Astrocyte (in vitro differentiated cells and primary cell): Measurements from ENCODE around the gene RPUSD4.

Experiments used
- EZH2 ChIP-seq: IDR thresholded peaks from 2 replicates; pipeline ENCODE4 v1.6.1; 2012; ENCODE audit warnings: mild to moderate bottlenecking, low read length, inconsistent platforms; ENCODE audit not compliant: insufficient read depth
- TF ChIP-seq, protein P1 (sequence below): IDR thresholded peaks from 2 replicates; pipeline ENCODE4 v1.5.1; 2011; ENCODE audit warnings: low read depth, mild to moderate bottlenecking, inconsistent platforms, low read length, moderate library complexity; ENCODE audit not compliant: insufficient read depth

DNA sequence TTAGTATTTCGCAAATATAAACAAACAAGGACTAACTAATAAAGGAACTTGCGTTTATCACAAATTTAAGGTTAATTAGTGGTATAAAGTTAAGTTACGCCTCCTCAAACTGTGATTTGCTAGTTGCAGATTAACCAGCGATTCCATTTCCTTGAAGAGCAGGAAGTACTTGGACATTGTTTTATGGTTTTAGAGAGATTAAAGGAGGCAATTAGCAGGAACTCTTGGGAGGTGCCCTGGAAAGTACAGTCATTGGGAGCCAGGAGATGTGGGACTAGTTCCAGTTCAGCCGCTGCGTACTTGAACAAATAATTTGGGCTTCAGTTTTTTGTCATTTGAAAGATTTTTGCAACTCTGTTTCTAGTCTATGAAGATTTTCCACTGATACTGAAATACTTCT lies 3.4 kb upstream of the RPUSD4 start:
- TF ChIP-seq, protein P1, sequence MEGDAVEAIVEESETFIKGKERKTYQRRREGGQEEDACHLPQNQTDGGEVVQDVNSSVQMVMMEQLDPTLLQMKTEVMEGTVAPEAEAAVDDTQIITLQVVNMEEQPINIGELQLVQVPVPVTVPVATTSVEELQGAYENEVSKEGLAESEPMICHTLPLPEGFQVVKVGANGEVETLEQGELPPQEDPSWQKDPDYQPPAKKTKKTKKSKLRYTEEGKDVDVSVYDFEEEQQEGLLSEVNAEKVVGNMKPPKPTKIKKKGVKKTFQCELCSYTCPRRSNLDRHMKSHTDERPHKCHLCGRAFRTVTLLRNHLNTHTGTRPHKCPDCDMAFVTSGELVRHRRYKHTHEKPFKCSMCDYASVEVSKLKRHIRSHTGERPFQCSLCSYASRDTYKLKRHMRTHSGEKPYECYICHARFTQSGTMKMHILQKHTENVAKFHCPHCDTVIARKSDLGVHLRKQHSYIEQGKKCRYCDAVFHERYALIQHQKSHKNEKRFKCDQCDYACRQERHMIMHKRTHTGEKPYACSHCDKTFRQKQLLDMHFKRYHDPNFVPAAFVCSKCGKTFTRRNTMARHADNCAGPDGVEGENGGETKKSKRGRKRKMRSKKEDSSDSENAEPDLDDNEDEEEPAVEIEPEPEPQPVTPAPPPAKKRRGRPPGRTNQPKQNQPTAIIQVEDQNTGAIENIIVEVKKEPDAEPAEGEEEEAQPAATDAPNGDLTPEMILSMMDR, result no peak
- no peak for TF ChIP-seq EZH2
